Measurements from ENCODE around the gene FBLIM1. TPM values are rescaled to one million over a fixed set of nuclear protein-coding genes. Genes with fewer than 3 reads are reported as not detected.

FBLIM1 gene
- total RNA-seq, 4 donors from 2014 or later: 50.3 to 502 (median 337) TPM

GRCh38 chr1:15833069-15833679, 74.6 kb downstream of the FBLIM1 start:
- Histone ChIP-seq H3K27me3 (no peaks in the 10 kb centered on the region), H3K9me3 (no peaks in the 10 kb centered on the region), H3K36me3 (no peaks in the 10 kb centered on the region), H3K4me1 (peaks cover 0 to 17% (median 6%) of the 10 kb centered on the region in 4 donors), H3K4me3 (peak overlapping the region; percentile 22 to 73 (median 69)), H3K27ac (peak overlapping the region; percentile 63 to 99 (median 98))
- TF ChIP-seq POLR2A (IDR thresholded peaks at IDR 0.05) (no peak), CTCF (IDR thresholded peaks at IDR 0.05) (no peak)
- peak; percentile 52 to 74 (median 53) for DNase-seq

GRCh38 chr1:15833842-15834405, 75.3 kb downstream of the FBLIM1 start:
- H3K36me3 ChIP-seq: no peaks in the 10 kb centered on the region
- no peak for DNase-seq
- no peaks in the 10 kb centered on the region for H3K9me3 ChIP-seq
- H3K27me3 ChIP-seq: no peaks in the 10 kb centered on the region
- H3K27ac ChIP-seq: peak overlapping the region; percentile 96 to 99 (median 98)
- peak in 1 of 6 experiments; percentile 4 for TF ChIP-seq CTCF (IDR thresholded peaks at IDR 0.05)
- TF ChIP-seq POLR2A (IDR thresholded peaks at IDR 0.05): no peak
- peaks cover 0 to 17% (median 6%) of the 10 kb centered on the region in 4 donors for H3K4me1 ChIP-seq
- H3K4me3 ChIP-seq: peak overlapping the region; percentile 68 to 73 (median 71)

GRCh38 chr1:15834406-15835204, 76.0 kb downstream of the FBLIM1 start:
- no peaks in the 10 kb centered on the region for H3K9me3 ChIP-seq
- no peaks in the 10 kb centered on the region for H3K36me3 ChIP-seq
- peak overlapping the region; percentile 68 to 73 (median 71) for H3K4me3 ChIP-seq
- DNase-seq: peak; percentile 84 to 95 (median 93)
- peaks cover 0 to 14% (median 3%) of the 10 kb centered on the region in 4 donors for H3K4me1 ChIP-seq
- no peaks in the 10 kb centered on the region for H3K27me3 ChIP-seq
- peak; percentile 56 to 77 for TF ChIP-seq POLR2A (IDR thresholded peaks at IDR 0.05)
- TF ChIP-seq CTCF (IDR thresholded peaks at IDR 0.05): no peak
- H3K27ac ChIP-seq: peak overlapping the region; percentile 96 to 99 (median 98)

DNA sequence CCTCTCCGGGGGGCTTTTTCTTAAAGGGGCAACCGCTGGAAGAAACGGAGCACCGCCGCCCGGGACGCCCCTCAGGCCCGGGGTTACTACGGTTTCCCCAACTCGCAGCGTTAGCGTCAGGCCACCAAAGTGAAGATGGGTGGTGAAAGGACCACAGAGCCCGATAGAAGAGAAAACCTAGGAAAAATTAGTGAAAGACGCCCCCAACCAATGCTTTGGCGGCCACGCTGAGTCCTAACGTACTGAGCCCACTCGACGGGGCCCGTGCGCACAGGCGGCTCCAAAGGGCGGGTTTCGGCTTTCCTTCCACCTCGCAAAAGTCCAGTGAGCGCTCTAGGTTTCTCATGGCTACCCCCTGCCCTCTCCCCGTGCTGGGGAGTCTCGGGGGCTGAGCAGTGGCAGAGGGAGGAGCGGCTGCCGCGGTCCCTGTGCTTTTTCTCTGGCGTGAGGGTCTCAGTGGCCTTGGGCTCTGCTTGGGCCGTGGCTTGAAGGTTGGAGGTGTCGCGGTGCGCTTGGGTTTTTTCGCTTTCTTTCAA, 76.7 kb downstream of the FBLIM1 start:
- peak in 1 of 3 donors; percentile 34 for DNase-seq
- TF ChIP-seq POLR2A (IDR thresholded peaks at IDR 0.05) (no peak), CTCF (IDR thresholded peaks at IDR 0.05) (no peak)

DNA sequence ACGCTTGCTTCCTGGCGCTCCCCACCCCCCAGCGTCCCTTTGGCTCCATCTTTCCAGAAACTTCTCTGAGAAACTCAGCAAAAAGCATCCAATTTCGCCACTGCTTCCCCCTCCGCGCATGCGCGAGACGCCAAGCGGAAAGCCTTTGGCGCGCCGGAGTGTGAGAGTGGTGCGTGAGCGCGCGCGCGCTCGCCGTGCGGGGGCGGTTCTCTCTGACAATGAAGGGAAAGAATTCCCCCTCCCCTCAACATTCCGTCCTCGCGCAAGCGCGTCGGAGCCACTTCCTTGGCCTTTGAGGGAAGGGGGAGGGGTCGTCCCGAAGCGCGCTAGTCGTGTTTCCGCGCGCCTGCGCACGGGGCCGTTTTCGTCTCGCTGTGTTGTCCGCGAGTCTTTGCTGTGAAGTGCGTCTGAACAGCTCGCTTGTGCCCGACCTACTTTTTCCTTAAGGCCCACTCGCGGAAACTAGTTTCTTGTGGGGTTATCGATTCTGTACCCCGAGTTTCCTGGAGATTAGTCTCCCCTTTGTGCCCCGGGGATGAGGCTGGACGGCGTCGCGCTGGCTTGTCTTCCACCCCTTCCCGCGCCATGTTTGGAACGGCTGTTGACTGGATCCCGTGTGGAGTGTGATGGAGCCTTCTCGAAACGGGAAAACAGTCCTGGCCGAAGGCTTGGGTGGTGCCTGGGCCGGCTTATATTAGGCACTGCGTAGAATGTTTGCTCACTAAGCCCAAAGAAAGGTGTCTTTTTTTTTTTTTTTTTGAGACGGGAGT, 77.3 kb downstream of the FBLIM1 start:
- TF ChIP-seq CTCF (IDR thresholded peaks at IDR 0.05): no peak
- peak; percentile 68 to 94 for TF ChIP-seq POLR2A (IDR thresholded peaks at IDR 0.05)
- Histone ChIP-seq H3K27me3 (no peaks in the 10 kb centered on the region), H3K36me3 (no peaks in the 10 kb centered on the region), H3K27ac (peak overlapping the region; percentile 96 to 99 (median 98)), H3K9me3 (no peaks in the 10 kb centered on the region), H3K4me1 (peaks cover 0 to 12% (median 0%) of the 10 kb centered on the region in 4 donors), H3K4me3 (peak overlapping the region; percentile 68 to 73 (median 71))
- peak; percentile 98 to 100 (median 99) for DNase-seq

More for the DNA sequence above, 76.7 kb downstream of the FBLIM1 start:
- Histone ChIP-seq H3K9me3 (no peaks in the 10 kb centered on the region), H3K36me3 (no peaks in the 10 kb centered on the region), H3K27me3 (no peaks in the 10 kb centered on the region), H3K27ac (peak overlapping the region; percentile 96 to 99 (median 98)), H3K4me3 (peak overlapping the region; percentile 68 to 73 (median 71)), H3K4me1 (peaks cover 0 to 12% (median 0%) of the 10 kb centered on the region in 4 donors)

Measured in Peyer's patch (tissue), 4 donors.